EL (cell line): ENCODE results near the gene HNF1A.

Source experiments
- DNase-seq: peaks from one replicate; pipeline ENCODE4 v3.0.0-alpha.2; 2016

HNF1A gene

DNA sequence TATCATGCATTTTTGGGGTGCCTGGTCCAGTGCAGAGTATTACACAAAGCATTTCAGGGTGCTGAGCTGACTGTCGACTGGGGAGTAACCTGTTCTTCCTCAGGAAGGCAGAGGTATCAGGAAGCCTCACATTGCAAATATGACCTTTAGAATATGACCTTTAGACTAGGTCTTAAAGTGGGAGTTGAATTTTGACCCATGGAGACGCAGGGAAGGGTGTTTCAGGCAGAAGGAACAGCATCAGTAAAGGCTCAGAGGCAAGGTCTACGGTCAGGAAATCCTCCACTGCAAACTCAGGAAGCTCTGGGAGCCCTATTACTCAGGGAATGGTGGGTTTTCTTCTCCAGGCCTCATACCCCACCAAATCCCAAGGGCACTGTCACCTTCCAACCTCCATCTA is 11.3 kb downstream of the HNF1A start:
- DNase-seq, result no peak

DNA sequence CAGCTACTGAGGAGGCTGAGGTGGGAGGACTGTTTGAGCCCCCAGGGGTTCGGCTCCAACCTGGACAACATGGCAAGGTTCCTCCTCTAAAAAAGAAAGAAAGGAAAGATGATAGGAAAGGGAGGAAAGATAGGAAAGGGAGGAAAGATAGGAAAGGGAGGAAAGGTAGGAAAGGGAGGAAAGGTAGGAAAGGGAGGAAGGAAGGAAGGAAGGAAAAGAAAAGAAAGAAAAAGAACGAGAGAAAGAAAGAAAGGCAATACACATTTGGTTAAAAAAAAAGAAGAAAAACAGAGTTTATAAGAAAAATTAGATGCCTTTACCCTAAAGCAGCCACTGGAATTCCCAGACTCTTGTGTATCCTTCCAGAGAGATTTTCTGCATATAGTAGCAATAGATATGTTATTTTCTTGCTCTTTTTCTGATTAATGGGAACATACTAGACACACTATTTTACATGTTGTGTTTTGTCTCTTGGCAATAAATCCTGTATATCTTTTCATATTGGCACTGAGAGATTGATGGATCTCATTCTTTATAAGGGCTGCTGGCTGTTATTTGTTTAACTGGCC is 12.2 kb downstream of the HNF1A start:
- DNase-seq, result no peak

DNA sequence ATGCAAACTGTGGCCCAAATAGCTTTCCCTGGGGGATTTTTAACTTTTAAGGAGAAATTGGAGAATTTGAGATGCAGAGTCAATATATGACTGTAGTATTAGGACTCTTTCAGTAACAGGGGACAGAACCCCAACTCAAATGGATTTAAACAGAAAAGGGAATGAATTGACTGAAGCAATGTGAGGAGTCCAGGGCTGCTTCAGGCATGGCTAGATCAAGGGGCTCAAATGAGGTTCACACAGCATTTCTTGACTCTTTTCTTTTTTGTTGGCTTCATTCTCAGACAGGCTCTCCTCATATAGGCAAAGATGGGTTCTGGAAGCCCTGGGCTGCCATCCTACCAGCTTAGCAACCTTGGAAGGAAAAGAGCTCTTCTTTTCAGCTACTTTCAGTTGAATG is 13.6 kb downstream of the HNF1A start:
- DNase-seq, result no peak

DNA sequence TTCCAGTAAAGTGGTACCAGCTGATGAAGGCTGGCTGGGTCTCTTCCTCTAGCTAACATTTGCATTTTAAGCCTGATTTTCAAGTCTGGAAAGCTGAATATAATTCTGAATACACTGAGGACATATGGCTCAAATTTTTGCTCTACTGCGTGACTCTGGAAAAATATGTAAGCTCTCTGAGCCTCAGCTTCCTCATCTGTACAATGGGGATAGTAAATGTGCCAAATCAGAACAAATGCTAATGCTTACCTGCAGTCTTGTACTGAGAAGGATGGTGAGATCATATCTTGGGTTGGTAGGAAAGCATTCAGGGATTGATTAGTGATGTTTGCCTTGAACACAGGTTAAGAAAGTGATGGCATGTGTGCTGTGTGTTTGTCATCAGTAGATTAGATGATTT is 14.6 kb downstream of the HNF1A start:
- no peak for DNase-seq

DNA sequence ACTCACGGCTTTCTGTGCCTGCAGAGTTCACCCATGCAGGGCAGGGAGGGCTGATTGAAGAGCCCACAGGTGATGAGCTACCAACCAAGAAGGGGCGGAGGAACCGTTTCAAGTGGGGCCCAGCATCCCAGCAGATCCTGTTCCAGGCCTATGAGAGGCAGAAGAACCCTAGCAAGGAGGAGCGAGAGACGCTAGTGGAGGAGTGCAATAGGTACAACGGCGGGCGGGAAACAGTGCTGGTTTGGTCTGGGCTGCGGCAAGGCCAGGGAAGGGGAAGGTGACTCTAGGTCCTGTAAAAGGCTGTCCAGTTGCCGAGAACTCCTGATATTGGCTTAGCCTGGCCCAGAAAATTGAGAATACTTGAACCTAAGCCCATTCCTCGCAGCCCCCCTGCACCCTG is 15.2 kb downstream of the HNF1A start:
- no peak for DNase-seq

DNA sequence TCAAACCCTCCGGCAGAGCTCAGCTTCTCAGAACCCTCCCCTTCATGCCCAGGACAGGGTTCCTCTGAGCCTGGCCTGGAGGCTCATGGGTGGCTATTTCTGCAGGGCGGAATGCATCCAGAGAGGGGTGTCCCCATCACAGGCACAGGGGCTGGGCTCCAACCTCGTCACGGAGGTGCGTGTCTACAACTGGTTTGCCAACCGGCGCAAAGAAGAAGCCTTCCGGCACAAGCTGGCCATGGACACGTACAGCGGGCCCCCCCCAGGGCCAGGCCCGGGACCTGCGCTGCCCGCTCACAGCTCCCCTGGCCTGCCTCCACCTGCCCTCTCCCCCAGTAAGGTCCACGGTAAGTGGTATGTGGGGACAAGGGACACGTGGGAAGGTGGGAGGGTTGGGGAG is 15.7 kb downstream of the HNF1A start:
- DNase-seq, result no peak

DNA sequence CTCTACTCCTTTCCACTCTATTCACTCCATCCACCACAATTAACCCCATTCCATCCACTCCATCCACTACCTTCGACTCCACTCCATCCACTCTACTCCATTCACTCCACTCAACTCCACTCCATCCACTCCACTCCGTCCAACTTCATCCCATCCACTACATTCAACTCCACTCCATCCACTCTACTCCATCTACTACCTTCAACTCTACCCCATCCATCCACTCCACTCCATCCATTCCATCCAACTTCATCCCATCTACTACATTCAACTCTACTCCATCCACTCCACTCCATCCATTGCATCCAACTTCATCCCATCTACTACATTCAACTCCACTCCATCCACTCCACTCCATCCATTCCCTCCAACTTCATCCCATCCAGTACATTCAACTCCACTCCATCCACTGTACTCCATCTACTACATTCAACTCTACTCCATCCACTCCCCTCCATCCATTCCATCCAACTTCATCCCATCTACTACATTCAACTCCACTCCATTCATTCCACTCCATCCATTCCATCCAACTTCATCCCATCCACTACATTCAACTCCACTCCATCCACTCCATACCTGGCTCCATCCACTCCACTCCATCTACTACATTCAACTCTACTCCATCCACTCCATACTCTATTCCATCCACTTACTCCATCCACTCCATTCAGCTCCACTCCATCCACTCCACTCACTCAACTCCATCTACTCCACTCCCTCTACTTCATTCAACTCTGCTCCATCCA is 16.4 kb downstream of the HNF1A start:
- no peak for DNase-seq

DNA sequence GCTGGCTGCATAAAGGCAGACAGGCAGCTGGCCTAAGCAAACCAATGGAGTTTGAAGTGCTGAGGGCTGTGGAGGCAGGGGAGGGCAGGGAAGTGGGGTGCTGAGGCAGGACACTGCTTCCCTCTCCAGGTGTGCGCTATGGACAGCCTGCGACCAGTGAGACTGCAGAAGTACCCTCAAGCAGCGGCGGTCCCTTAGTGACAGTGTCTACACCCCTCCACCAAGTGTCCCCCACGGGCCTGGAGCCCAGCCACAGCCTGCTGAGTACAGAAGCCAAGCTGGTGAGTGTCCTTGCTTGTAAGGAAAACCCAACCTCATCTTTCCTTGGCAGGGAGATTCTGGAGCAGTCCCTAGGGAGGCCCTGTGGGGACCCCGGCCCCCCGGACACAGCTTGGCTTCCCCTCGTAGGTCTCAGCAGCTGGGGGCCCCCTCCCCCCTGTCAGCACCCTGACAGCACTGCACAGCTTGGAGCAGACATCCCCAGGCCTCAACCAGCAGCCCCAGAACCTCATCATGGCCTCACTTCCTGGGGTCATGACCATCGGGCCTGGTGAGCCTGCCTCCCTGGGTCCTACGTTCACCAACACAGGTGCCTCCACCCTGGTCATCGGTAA is 17.9 kb downstream of the HNF1A start:
- no peak for DNase-seq

DNA sequence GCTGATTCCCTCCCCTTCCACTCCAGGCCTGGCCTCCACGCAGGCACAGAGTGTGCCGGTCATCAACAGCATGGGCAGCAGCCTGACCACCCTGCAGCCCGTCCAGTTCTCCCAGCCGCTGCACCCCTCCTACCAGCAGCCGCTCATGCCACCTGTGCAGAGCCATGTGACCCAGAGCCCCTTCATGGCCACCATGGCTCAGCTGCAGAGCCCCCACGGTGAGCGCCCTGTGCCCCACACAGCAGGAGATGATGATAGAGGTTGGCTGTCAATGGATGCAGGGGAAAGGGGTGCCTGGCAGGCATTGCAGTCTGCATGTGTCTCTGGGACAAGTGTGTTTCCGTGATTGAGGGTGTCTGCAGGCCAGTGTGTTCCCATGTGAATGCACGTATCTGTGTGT is 19.1 kb downstream of the HNF1A start:
- no peak for DNase-seq

DNA sequence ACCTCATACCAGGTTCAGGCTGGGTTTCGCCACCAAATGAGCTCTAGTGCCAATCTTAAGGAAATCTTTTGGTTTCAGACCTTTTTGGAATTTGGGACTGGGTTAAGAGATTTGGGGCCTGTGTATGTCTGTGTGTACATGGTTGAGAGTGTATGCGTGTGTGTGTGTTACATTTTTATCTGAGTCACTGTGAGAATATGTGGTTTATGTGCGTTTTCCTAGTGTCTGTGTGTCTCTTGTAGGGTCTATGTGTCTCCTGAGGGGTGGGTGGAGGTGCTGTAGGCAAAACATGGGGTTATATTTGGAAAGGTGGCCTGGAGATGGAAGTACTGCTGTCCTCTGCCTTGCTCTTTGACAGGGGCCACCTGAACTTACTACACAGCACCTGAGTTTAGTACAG is 20.1 kb downstream of the HNF1A start:
- DNase-seq, result no peak

DNA sequence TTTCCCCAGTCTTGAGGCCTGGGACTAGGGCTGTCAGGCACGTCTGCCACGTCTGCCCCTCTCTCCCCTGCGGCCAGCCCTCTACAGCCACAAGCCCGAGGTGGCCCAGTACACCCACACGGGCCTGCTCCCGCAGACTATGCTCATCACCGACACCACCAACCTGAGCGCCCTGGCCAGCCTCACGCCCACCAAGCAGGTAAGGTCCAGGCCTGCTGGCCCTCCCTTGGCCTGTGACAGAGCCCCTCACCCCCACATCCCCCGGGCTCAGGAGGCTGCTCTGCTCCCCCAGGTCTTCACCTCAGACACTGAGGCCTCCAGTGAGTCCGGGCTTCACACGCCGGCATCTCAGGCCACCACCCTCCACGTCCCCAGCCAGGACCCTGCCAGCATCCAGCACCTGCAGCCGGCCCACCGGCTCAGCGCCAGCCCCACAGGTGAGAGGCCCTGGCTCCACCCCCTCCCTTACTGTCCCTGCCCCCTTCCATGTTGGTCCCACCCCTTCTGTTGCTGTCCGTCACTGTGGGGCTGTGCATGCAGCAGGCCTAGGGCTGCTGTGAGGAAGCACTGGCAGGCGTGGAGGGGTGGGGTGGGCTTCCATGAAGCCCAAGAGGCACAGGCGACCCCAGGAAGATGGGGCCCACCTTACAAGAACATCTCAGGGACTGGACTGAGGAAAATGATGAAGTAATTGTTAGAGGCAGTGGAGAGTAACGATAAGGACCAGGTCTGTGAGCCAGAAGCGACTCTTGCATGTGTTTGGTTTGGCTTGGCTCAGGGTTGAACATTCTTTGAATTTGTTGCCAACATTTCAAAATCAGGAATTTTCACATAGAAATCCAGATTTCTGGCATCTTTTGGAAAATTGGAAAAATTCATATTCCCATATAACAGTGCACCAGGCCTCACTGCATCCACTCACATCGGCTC is 21.1 kb downstream of the HNF1A start:
- no peak for DNase-seq

DNA sequence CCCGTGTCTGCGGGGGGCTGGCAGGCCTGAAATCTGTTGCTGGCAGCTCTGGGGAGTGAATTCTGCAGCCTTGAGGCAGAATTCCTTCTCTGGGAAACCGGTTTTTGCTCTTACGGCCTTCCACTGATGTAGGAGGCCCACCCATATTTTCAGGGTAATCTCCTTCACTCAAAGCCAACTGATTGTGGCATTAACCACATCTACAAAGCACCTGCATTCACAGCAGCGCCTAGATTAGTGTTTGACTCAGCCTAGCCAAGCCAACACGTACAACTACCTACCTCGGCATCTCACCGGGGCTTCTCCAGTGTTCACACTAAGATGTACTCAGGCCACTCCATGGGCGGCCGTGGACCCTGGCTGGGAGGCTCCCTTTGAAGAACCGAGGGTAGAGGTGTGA is 22.2 kb downstream of the HNF1A start:
- DNase-seq, result no peak

DNA sequence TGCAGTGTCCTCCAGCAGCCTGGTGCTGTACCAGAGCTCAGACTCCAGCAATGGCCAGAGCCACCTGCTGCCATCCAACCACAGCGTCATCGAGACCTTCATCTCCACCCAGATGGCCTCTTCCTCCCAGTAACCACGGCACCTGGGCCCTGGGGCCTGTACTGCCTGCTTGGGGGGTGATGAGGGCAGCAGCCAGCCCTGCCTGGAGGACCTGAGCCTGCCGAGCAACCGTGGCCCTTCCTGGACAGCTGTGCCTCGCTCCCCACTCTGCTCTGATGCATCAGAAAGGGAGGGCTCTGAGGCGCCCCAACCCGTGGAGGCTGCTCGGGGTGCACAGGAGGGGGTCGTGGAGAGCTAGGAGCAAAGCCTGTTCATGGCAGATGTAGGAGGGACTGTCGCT is 22.7 kb downstream of the HNF1A start:
- no peak for DNase-seq

DNA sequence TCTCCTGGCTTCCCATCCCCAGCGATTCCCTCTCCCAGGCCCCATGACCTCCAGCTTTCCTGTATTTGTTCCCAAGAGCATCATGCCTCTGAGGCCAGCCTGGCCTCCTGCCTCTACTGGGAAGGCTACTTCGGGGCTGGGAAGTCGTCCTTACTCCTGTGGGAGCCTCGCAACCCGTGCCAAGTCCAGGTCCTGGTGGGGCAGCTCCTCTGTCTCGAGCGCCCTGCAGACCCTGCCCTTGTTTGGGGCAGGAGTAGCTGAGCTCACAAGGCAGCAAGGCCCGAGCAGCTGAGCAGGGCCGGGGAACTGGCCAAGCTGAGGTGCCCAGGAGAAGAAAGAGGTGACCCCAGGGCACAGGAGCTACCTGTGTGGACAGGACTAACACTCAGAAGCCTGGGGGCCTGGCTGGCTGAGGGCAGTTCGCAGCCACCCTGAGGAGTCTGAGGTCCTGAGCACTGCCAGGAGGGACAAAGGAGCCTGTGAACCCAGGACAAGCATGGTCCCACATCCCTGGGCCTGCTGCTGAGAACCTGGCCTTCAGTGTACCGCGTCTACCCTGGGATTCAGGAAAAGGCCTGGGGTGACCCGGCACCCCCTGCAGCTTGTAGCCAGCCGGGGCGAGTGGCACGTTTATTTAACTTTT is 23.6 kb downstream of the HNF1A start:
- DNase-seq, result no peak

DNA sequence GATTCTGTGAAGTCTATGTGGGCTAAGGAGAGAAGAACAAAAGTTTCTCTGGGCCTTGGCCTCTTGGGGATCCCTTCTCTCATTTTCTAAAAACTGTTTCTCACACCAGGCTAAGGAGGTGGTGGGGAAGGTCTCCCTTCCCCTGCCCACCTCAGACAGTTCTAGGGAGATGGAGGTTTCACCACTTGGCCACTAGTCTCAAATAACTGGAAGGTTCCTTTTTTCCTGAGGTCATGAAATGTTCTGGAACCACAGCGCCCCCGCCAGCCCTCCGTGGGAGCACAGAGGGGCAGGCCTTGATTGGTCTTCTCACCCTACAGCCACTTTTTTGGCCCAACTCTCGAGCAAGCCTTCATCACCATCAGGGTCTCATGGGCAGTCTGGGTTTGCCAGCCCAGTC is 25.3 kb downstream of the HNF1A start:
- DNase-seq, result no peak

DNA sequence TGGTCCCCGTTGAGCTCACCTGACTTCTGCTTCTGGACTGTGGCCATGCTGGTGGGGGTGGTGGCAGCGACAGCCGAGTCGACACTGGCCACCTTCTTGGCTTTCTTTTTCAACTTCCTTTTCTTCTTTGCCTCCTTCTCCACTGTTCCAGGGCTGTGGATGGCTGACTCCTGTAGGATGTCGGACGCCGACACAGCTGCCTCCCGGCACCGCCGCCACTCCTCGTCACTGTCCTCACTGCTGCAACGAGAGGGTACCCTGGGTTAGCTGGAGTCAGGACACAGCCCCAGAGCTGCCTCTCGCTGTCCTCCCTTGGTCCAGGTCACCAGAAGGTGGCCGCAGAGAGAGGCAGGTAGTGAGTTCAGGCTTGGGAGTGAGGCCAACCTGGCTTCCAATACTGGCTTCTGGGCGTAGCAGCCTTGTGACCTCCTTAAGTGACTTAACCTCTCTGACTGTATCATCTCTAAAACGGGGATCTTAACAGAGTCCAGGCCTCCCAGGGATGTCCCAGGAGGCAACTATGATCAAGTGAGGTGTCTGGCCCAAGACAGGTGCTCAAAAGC is 26.0 kb downstream of the HNF1A start:
- no peak for DNase-seq

DNA sequence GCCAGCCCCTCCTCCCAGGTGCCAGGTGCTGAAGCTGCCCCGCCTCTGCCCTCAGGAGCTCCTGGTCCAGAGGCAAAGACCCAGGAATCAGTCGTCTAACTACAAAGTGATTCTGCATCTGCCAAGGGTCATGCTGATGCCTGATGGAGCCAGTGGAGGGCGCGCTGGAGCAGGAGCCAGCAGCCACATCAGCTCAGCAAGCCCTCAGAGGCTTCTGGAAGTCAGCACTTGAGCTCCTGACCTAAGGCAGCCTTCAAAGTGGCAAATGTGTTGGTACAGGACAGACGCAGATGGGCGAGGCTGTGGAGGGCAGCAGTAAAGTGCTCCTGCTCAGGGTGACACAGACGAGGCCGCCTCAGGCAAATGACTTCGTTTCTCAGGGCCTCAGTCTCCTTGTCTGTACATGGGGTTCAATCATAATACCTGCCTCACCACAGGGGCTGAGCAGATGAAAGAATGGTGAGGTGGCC is 27.0 kb downstream of the HNF1A start:
- DNase-seq, result peak; percentile 53

DNA sequence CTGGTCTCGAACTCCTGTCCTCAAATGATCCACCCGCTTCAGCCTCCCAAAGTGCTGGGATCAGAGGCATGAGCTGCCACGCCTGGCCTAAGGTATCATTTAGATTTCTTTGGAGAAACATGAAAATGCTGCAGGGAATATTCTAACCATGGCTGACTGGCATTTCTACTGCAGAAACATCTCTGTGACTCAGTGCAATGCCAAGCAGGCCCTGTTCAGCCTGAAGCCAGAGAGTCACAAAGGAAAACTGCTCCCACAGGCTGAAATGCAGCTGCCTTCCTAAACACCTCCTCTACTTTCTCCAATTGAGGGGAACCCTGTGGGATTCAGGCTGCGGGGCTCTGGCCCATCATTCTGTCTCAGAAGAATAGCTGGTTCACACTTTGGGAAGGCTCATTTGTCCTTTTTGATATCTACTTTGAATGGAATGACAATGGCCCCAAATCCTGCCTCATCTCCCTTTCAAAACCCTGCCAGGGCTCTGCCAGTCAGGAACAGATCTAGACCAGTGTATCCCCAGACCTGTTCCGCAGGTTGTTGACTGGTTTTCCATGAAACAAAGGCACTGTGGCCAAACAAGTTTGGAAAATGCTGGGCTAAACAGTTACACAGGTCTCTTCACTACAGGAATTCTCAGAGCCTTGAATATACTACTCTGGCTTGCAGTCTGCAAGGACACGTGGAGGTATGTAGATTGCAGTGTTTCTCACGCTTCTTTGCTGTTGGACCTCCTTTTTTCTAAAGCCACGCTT is 30.2 kb downstream of the HNF1A start:
- DNase-seq, result no peak

DNA sequence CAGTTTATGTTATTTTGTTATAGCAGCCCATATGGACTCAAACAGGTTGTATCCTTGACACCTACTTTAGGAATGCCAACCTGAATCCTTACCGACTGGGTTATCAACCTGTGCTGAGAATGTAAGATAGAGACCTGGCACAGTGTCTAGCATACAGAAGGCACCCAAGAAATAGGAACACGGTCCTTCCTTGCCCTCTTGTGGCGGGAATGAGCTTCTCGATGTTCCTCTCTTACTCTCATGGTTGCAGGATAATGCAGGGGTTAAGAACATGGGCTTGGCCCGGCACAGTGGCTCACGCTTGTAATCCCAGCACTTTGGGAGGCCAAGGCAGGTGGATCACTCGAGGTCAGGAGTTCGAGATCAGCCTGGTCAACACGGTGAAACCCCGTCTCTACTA is 31.4 kb downstream of the HNF1A start:
- DNase-seq, result peak; percentile 39

DNA sequence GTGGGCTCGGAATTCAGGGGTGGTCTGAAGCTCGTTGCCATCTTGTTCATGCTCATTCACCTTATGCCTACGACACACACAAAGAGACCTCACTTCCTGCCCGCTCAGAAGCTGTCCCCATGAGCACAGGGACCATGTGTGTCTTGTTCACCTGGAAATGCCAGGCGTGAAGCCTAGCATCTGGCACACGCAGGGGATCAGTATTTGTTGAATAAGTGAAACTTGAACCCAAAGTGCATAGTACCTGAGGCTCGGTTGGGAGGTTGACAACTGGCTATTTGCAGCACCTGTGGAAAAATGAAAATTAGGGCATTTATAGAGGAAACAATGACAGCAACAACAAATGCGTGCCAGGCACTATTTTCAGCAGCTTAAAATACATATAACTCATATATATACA is 32.5 kb downstream of the HNF1A start:
- DNase-seq, result no peak

DNA sequence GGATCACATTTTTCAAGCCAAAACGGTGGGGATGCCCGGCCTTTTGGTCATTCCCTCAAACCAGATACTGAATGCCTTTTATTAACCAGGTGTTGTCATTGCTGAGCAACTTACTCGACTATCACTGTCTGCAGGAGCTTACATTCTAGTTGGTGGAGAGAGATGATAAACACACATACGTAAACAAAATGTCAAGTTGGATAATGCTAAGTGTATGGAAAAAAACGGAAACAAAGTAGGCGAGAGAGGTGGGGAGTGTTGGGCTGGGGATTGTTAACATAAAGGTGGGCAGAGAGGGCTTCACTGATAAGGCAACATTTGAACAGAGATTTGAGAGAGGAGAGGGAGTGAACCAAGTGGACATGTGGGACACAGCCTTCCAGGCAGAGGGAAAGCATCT is 33.5 kb downstream of the HNF1A start:
- no peak for DNase-seq

DNA sequence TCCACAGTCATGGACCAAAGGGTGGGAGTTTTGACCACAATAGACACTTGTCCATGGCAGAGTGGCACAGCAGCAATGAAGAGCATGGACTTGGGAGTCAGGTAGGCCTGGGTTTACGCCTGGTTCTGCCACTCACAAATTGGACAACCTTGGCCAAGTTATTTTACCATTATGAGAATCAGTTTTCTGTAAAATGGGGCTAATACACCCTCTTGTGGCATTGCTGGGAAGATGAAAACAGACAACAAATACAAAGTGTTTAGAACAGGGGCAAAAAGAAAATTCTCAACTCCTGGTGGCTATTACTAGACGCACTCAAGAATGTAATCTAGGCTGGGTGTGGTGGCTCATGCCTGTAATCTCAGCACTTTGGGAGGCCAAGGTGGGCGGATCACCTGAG is 35.4 kb downstream of the HNF1A start:
- no peak for DNase-seq
